Mesodermal cell (in vitro differentiated cells): ENCODE data around the gene SLC9A7.

Experiments
- H3K27ac ChIP-seq: 2 replicates; pipeline ENCODE4 v1.7.0; 2013; ENCODE audit warnings: mild to moderate bottlenecking, low read depth, low read length, moderate library complexity; ENCODE audit not compliant: severe bottlenecking
- H3K36me3 ChIP-seq: 2 replicates; pipeline ENCODE4 v1.7.1; 2013; ENCODE audit warnings: mild to moderate bottlenecking, low read length, moderate library complexity; ENCODE audit not compliant: control insufficient read depth, insufficient read depth
- H3K4me1 ChIP-seq: one replicate; pipeline ENCODE4 v1.7.1; 2013; ENCODE audit warnings: mild to moderate bottlenecking, low read length; ENCODE audit not compliant: insufficient read depth, control insufficient read depth, poor library complexity, severe bottlenecking
- H3K4me3 ChIP-seq: 2 replicates; pipeline ENCODE4 v1.7.0; 2013; ENCODE audit warnings: low read length, control low read depth, mild to moderate bottlenecking; ENCODE audit not compliant: insufficient read depth, poor library complexity, severe bottlenecking; ENCODE audit errors: extremely low read depth
- H3K9me3 ChIP-seq: 2 replicates; pipeline ENCODE4 v1.7.1; 2013; ENCODE audit warnings: mild to moderate bottlenecking, low read length, moderate library complexity; ENCODE audit not compliant: control insufficient read depth
- WGBS, 2 experiments: methylation state at CpG; one replicate each; pipeline ENCODE4 v1.1.5; 2013; ENCODE audit warnings: missing lambda C conversion rate in 2 of 2; ENCODE audit not compliant: insufficient coverage in 2 of 2; 5-methylcytosine and 5-hydroxymethylcytosine counted together

The SLC9A7 gene

GRCh38 chrX:46607916-46608315, 151.0 kb downstream of the SLC9A7 start:
- 56 to 96% methylated on average over 4 to 5 of the region's 11 CpGs for WGBS, 2 experiments
- no peak overlapping the region for H3K4me3 ChIP-seq

DNA sequence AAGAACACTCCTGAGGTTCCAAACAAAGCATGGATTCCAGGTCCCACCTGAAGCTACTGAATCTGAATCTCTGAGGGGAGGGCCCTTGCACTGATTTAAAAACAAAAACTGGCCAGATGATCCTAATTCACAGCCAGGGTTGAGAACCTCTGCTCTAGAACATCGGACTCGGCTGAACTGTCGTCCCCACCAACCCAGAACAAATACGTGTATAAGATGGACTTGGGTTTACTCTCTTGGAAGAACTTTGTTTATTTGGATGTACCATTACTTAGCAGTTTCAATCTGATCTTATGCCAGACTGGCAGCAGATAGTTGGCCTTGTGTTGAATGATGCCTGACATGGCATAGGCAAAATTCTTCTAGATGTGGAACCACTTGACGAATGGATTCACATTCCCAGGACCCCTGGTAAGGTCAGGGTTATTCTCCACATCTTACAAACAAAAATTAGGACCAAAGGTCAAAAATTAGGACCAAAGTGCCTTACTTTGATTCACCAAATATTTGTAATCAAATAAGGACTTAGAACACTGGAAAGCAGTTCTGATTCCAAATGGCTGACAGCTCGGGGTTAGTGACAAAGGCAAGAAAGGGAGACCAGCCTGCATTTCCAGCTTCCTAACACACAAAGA, 156.3 kb downstream of the SLC9A7 start:
- no peaks in the 10 kb centered on the region for H3K4me1 ChIP-seq
- H3K27ac ChIP-seq, result no peak overlapping the region
- WGBS, 2 experiments, result 100% methylated on average over 1 of the region's 6 CpGs
- H3K9me3 ChIP-seq, result no peaks in the 10 kb centered on the region
- H3K4me3 ChIP-seq, result no peak overlapping the region
- no peaks in the 10 kb centered on the region for H3K36me3 ChIP-seq

More at GRCh38 chrX:46607916-46608315, 151.0 kb downstream of the SLC9A7 start:
- Histone ChIP-seq H3K36me3 (no peaks in the 10 kb centered on the region), H3K4me1 (no peaks in the 10 kb centered on the region), H3K9me3 (no peaks in the 10 kb centered on the region), H3K27ac (no peak overlapping the region)

DNA sequence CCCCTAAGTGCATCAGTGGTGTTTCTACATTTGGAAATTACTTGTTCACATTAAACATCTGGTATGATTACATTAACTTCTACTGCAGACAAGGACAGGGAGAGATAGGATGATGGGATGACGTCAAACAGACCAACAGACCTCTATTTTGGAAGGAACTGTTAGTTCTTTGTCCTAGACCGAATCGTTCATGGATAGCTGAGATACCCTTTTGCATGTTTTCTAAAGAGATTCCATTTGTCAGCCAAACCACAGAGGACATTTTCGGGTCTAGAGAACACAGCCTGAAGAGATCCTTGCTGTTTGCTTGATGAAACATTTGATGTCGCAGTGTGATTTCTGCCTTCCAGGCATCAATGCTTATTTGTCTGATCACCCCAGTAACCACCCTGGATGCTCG, 157.6 kb downstream of the SLC9A7 start:
- no peaks in the 10 kb centered on the region for H3K36me3 ChIP-seq
- WGBS, 2 experiments, result 100% methylated on average over 1 of the region's 6 CpGs; no CpG with 5 or more reads in 1 of the 2 experiments
- no peaks in the 10 kb centered on the region for H3K4me1 ChIP-seq
- H3K4me3 ChIP-seq, result no peak overlapping the region
- no peaks in the 10 kb centered on the region for H3K9me3 ChIP-seq
- no peak overlapping the region for H3K27ac ChIP-seq

- Histone ChIP-seq H3K4me3 (no peak overlapping the region), H3K4me1 (no peaks in the 10 kb centered on the region), H3K36me3 (no peaks in the 10 kb centered on the region), H3K27ac (no peak overlapping the region), H3K9me3 (no peaks in the 10 kb centered on the region)
- WGBS, 2 experiments, result no CpG with 5 or more reads among the region's 1 CpG
These were observed 159.8 kb downstream of the SLC9A7 start for GRCh38 chrX:46599051-46599560.

- H3K36me3 ChIP-seq, result no peaks in the 10 kb centered on the region
- H3K4me3 ChIP-seq, result no peak overlapping the region
- no peak overlapping the region for H3K27ac ChIP-seq
- WGBS, 2 experiments, result 95 to 100% methylated on average over 2 to 3 of the region's 6 CpGs
- no peaks in the 10 kb centered on the region for H3K9me3 ChIP-seq
- H3K4me1 ChIP-seq, result no peaks in the 10 kb centered on the region
These were observed 161.1 kb downstream of the SLC9A7 start for GRCh38 chrX:46597771-46598170.

DNA sequence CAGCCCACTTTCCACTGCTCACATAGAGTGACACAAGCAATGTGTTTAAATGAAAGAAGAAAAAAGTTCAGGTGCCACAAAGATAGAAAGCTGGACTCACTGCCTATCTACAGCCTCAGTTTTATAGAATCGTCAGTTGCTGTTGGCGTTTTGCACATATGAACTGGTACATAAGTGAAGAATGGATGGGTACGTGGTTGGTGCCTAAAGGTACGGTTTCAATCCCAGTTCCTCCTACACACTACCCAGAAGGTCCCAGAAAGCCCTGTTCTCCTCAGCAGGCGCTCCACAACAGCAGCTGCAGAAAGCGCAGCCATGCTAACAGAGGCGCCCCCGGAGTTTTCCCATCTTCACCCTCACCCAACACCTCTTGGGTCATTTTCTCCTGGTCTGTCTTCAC, 161.7 kb downstream of the SLC9A7 start:
- WGBS, 2 experiments, result no CpG with 5 or more reads among the region's 8 CpGs
- Histone ChIP-seq H3K9me3 (no peaks in the 10 kb centered on the region), H3K4me1 (no peaks in the 10 kb centered on the region), H3K4me3 (no peak overlapping the region), H3K36me3 (no peaks in the 10 kb centered on the region), H3K27ac (no peak overlapping the region)

DNA sequence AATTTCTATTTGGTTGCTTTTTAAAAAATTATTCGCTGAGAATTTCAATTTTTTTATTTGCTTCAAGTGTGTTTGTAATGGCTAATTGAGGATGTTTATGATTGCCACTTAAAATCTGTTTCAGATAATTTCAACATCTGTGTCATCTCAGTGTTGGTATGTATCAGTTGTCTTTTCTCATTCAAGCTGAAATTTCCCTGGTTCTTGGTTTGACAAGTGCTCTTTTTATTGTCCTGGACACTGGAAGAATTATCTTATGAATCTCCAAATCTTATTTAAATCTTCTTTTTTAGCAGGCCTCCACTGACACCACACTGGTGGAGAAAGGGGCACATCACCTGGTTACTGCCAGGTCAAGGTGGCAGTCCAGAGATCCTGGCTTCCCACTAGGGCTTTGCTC, 163.8 kb downstream of the SLC9A7 start:
- no peaks in the 10 kb centered on the region for H3K4me1 ChIP-seq
- H3K9me3 ChIP-seq, result no peaks in the 10 kb centered on the region
- no peak overlapping the region for H3K27ac ChIP-seq
- no peak overlapping the region for H3K4me3 ChIP-seq
- WGBS, 2 experiments, result no CpG with 5 or more reads among the region's 1 CpG
- no peaks in the 10 kb centered on the region for H3K36me3 ChIP-seq

DNA sequence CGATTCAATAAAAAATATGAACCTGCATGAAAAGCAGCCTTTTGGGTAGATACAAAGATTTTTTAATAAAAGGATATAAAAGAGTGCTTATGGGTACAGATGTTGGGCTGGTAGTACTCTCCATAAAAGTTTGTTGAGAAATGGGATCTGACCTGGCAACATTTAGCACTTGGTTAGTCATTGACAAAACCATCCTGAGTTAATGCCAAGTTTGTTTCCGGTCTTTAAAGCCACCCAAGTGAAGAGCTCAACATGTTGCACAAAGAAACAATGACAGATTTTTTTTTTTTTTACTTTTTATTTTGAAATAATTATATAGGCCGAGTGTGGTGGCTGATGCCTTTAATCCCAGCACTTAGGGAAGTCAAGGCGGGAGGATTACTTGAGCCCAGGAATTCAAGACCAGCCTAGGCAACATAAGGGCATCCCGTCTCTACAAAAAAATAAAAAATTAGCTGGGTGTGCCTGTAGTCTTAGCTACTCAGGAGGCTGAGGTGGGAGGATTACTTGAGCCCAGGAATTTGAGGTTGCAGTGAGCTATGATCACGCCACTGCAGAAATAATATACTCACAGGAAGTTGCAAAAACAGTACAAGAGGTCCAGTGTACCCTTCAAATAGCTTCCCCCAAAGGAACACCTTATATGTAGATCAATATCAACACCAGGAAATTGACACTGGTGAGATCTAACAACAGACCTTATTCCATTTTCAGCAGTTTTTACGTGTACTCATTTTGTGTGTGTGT, 168.8 kb downstream of the SLC9A7 start:
- Histone ChIP-seq H3K36me3 (no peaks in the 10 kb centered on the region), H3K9me3 (no peaks in the 10 kb centered on the region), H3K27ac (no peak overlapping the region), H3K4me3 (no peak overlapping the region), H3K4me1 (peaks cover 12% of the 10 kb centered on the region)
- WGBS, 2 experiments, result 100% methylated on average over 1 of the region's 7 CpGs; no CpG with 5 or more reads in 1 of the 2 experiments

- Histone ChIP-seq H3K4me1 (peaks cover 15% of the 10 kb centered on the region), H3K9me3 (no peaks in the 10 kb centered on the region), H3K27ac (no peak overlapping the region), H3K36me3 (no peaks in the 10 kb centered on the region), H3K4me3 (no peak overlapping the region)
- no CpG with 5 or more reads among the region's 4 CpGs for WGBS, 2 experiments
These were observed 170.7 kb downstream of the SLC9A7 start for GRCh38 chrX:46588263-46588662.

DNA sequence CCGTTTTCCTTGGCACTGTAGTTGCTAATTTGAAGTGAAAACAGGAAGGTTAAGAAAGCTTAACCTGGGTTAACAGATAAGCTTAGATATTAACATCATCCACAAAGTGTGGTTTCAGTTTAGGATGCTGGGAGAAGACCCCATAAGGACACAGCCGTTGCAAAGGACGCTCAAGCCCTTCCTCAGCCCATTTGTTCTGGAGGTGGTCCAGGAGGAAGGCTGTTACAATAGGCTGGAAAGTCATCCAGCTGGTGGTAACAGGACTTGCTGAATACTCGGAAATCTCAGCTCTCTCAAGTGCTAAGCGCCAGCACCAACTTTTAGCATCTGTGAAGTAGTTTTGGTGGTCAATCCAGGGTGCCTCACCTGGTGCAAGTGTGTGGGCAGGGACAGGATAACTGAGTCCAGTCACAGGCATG, 171.2 kb downstream of the SLC9A7 start:
- H3K27ac ChIP-seq, result peak overlapping the region; percentile 49

GRCh38 chrX:46587158-46587557, 171.8 kb downstream of the SLC9A7 start:
- H3K27ac ChIP-seq, result no peak overlapping the region
- H3K4me3 ChIP-seq, result no peak overlapping the region
- no peaks in the 10 kb centered on the region for H3K36me3 ChIP-seq
- no peaks in the 10 kb centered on the region for H3K9me3 ChIP-seq
- peaks cover 18% of the 10 kb centered on the region for H3K4me1 ChIP-seq
- no CpG with 5 or more reads among the region's 5 CpGs for WGBS, 2 experiments

More for the DNA sequence above, 171.2 kb downstream of the SLC9A7 start:
- no peak overlapping the region for H3K4me3 ChIP-seq
- 6 to 38% methylated on average over 2 of the region's 5 CpGs for WGBS, 2 experiments
- peaks cover 18% of the 10 kb centered on the region for H3K4me1 ChIP-seq
- H3K36me3 ChIP-seq, result no peaks in the 10 kb centered on the region
- no peaks in the 10 kb centered on the region for H3K9me3 ChIP-seq
